K562 (cell line): ENCODE results near the gene LZTS3. TPM values are rescaled to one million over a fixed set of nuclear protein-coding genes. Genes with fewer than 3 reads are reported as not detected.
A peak's percentile ranks its signal among the peaks of the same experiment; 100 is the strongest.

Experiments used
- ATAC-seq: fragments of 200-7000 bp; cut with Tn5 transposase; 3 replicates; pipeline ENCODE4 v1.9.1; 2020; ENCODE audit warnings: moderate library complexity
- BruUV-seq: library from RNA; stranded (reverse); fragments of 400-500 nt; replicated peaks from 2 replicates; lab custom pipeline; 2021; lab: Mats Ljungman, UMichigan
- CTCF ChIA-PET: fragments of 300-600 bp; formaldehyde crosslinking; extraction: SDS; loops from one replicate; lab custom pipeline; 2021; ENCODE audit warnings: low intra/inter-chr PET ratio; lab: Yijun Ruan, JAX
- POLR2A ChIA-PET: fragments of 300-600, 350-650 bp; sonication (Branson Sonifier 250); formaldehyde crosslinking; extraction: SDS; loops from one replicate; lab custom pipeline; 2021; ENCODE audit warnings: antibody characterized with exemption, inconsistent platforms; lab: Yijun Ruan, JAX
- DNase-seq, 4 experiments: peaks; one replicate each; pipeline versions ENCODE4 v3.0.0 to v3.0.0-alpha.2; 2011 to 2018; ENCODE audit warnings: low spot score in 3 of 4, mixed read lengths in 3 of 4; ENCODE audit errors: extremely low read depth in 1 of 4
- FAIRE-seq: peaks from 2 replicates; lab custom pipeline; 2011; peaks lifted over from hg19 to GRCh38; lab: Jason Lieb, UNC
- H2AFZ ChIP-seq: 2 replicates; pipeline ENCODE4 v1.6.0; 2011; ENCODE audit warnings: low read depth, low read length, control low read depth, inconsistent platforms
- H3K27ac ChIP-seq: fragments of 200-600 bp; 3 replicates; pipeline ENCODE4 v1.8.0; 2011; ENCODE audit warnings: low read depth, mild to moderate bottlenecking, control low read depth, inconsistent platforms, low read length, moderate library complexity, mixed read lengths; ENCODE audit errors: extremely low read depth
- H3K27me3 ChIP-seq, 2 experiments: fragments of 300-600 bp in 1 of 2; 2 replicates in 1 of 2; 3 replicates in 1 of 2; pipeline versions ENCODE4 v1.6.0 to v1.8.0; 2011; ENCODE audit warnings: inconsistent platforms in 2 of 2, low read length in 2 of 2, mild to moderate bottlenecking in 1 of 2, mixed read lengths in 1 of 2, moderate library complexity in 1 of 2; ENCODE audit not compliant: control insufficient read depth in 2 of 2, insufficient read depth in 2 of 2
- H3K36me3 ChIP-seq: fragments of 300-600 bp; 3 replicates; pipeline ENCODE4 v1.8.0; 2011; ENCODE audit warnings: mild to moderate bottlenecking, low read length, inconsistent platforms; ENCODE audit not compliant: control insufficient read depth, insufficient read depth
- H3K4me1 ChIP-seq, 2 experiments: fragments of 200-600 bp in 1 of 2; replicated peaks in 1 of 2; 2 replicates in 1 of 2; 3 replicates in 1 of 2; pipeline versions ENCODE4 v1.5.1 to v1.8.0; 2011; ENCODE audit warnings: inconsistent platforms in 2 of 2, low read length in 2 of 2, mild to moderate bottlenecking in 1 of 2, mixed read lengths in 1 of 2, moderate library complexity in 1 of 2; ENCODE audit not compliant: control insufficient read depth in 2 of 2, insufficient read depth in 2 of 2
- H3K4me2 ChIP-seq: 2 replicates; pipeline ENCODE4 v1.6.1; 2011; ENCODE audit warnings: low read length, control low read depth, inconsistent platforms, mixed read lengths; ENCODE audit not compliant: insufficient read depth
- H3K4me3 ChIP-seq: fragments of 200-600 bp; sonication (generic), shearing (Covaris generic); 2 replicates; pipeline ENCODE4 v1.5.1; 2016; ENCODE audit warnings: control low read depth, inconsistent platforms
- H3K79me2 ChIP-seq: fragments of 200-600 bp; 3 replicates; pipeline ENCODE4 v1.8.0; 2011; ENCODE audit warnings: low read length, inconsistent platforms; ENCODE audit not compliant: control insufficient read depth, insufficient read depth
- H3K9ac ChIP-seq, 2 experiments: 2 replicates each; pipeline versions ENCODE4 v1.6.0 to v1.6.1; 2011; ENCODE audit warnings: low read depth in 2 of 2, low read length in 2 of 2, control low read depth in 1 of 2, inconsistent platforms in 1 of 2, mild to moderate bottlenecking in 1 of 2, mixed read lengths in 1 of 2; ENCODE audit not compliant: insufficient read depth in 1 of 2
- H3K9me1 ChIP-seq: one replicate; pipeline ENCODE4 v1.6.0; 2011; ENCODE audit warnings: inconsistent platforms, mild to moderate bottlenecking, low read length, moderate library complexity; ENCODE audit not compliant: control insufficient read depth, insufficient read depth
- H3K9me3 ChIP-seq: replicated peaks from 2 replicates; pipeline ENCODE4 v1.5.1; 2011; ENCODE audit warnings: low read depth, low read length, inconsistent platforms; ENCODE audit not compliant: control insufficient read depth, insufficient read depth
- H4K20me1 ChIP-seq: replicated peaks from 2 replicates; pipeline ENCODE4 v1.6.1; 2011; ENCODE audit warnings: low read length, inconsistent platforms, mixed read lengths; ENCODE audit not compliant: control insufficient read depth, insufficient read depth
- ASH1L ChIP-seq: fragments of 450-650 bp; IDR thresholded peaks from 2 replicates; pipeline ENCODE4 v1.6.1; 2018; ENCODE audit warnings: borderline replicate concordance, mild to moderate bottlenecking, low read depth; ENCODE audit not compliant: partially characterized antibody
- GATAD2B ChIP-seq: fragments of 450-650 bp; IDR thresholded peaks from 2 replicates; pipeline ENCODE4 v1.6.1; 2017; ENCODE audit warnings: mild to moderate bottlenecking, borderline replicate concordance
- JUN ChIP-seq, 2 experiments: sonication (generic) in 1 of 2; formaldehyde crosslinking in 1 of 2; IDR thresholded peaks; 2 replicates each; pipeline versions ENCODE4 v1.6.1 to v1.8.0; 2012 to 2022; ENCODE audit warnings: borderline replicate concordance in 2 of 2, mild to moderate bottlenecking in 2 of 2, improper control_type of control experiment in 1 of 2, low read depth in 1 of 2, low read length in 1 of 2, missing genetic modification reagents in 1 of 2
- MAZ ChIP-seq, 2 experiments: fragments of 450-650 bp in 1 of 2; sonication (generic) in 1 of 2; formaldehyde crosslinking; IDR thresholded peaks in 1 of 2; conservative IDR thresholded peaks in 1 of 2; 2 replicates each; pipeline versions ENCODE4 v1.4.0 to v1.5.0; 2020; ENCODE audit warnings: mild to moderate bottlenecking in 1 of 2, missing genetic modification reagents in 1 of 2
- MIER1 ChIP-seq: fragments of 450-650 bp; IDR thresholded peaks from 2 replicates; pipeline ENCODE4 v1.6.1; 2016; ENCODE audit warnings: antibody characterized with exemption, mild to moderate bottlenecking, low read depth
- NR2C1 ChIP-seq, 2 experiments: fragments of 450-650 bp; IDR thresholded peaks; 2 replicates each; pipeline ENCODE4 v1.6.1; 2017; ENCODE audit warnings: mild to moderate bottlenecking in 2 of 2, antibody characterized with exemption in 1 of 2, inconsistent platforms in 1 of 2, missing compliant biosample characterization in 1 of 2, missing genetic modification characterization in 1 of 2
- NR2F6 ChIP-seq: fragments of 450-650 bp; formaldehyde crosslinking; IDR thresholded peaks from 2 replicates; pipeline ENCODE4 v1.4.0; 2020; ENCODE audit warnings: mild to moderate bottlenecking
- POLR2AphosphoS5 ChIP-seq: IDR thresholded peaks from 2 replicates; pipeline ENCODE4 v1.6.1; 2011; ENCODE audit warnings: mild to moderate bottlenecking, low read depth, low read length, moderate library complexity; ENCODE audit not compliant: control insufficient read depth, insufficient read depth
- SRF ChIP-seq, 2 experiments: fragments of 250-450, 450-650 bp in 1 of 2; sonication (Bioruptor Pico) in 1 of 2; sonication (generic) in 1 of 2; formaldehyde crosslinking; IDR thresholded peaks; 2 replicates each; pipeline versions ENCODE4 v1.5.0 to v1.5.1; 2020 to 2022; ENCODE audit warnings: mild to moderate bottlenecking in 1 of 2, missing genetic modification reagents in 1 of 2
- STAT5B ChIP-seq: fragments of 250-450 bp; sonication (Bioruptor Pico); IDR thresholded peaks from 2 replicates; pipeline ENCODE4 v1.8.0; 2021; ENCODE audit warnings: mild to moderate bottlenecking, inconsistent platforms
- ZNF589 ChIP-seq: fragments of 200-800 bp; sonication (Bioruptor generic); IDR thresholded peaks from 2 replicates; pipeline ENCODE4 v1.6.1; 2016; ENCODE audit warnings: low read depth, missing genetic modification characterization, missing compliant biosample characterization
- WGBS: fragments of 100-300 bp; shearing (Covaris generic); methylation state at CpG from one replicate; pipeline ENCODE4 v1.1.6; 2016; ENCODE audit warnings: low coverage, mixed read lengths; ENCODE audit not compliant: insufficient coverage; ENCODE audit errors: missing lambda C conversion rate; 5-methylcytosine and 5-hydroxymethylcytosine counted together
- in situ Hi-C: fragments of 300-500 bp; cut with MboI; formaldehyde crosslinking; loops from 4 replicates; pipeline ENCODE4 v1.15.0; 2018; ENCODE audit warnings: inconsistent platforms, mixed read lengths
- intact Hi-C: fragments of 100-400 bp; cut with micrococcal nuclease; formaldehyde crosslinking; loops from 2 replicates; pipeline ENCODE4 v1.14.2; 2022
- polyA plus RNA-seq, 8 experiments: library from polyadenylated mRNA; depleted of rRNA in 4 of 8; stranded (reverse) in 5 of 8; unstranded in 3 of 8; fragments of >200 nt; fragmentation: Nextera tagmentation in 2 of 8; fragmentation: Illumina TruSeq in 1 of 8; extraction: Ambion mirVana in 2 of 8; extraction: Trizol in 1 of 8; gene quantifications; 2 replicates each; pipeline versions ENCODE4 v1.2.1 to v1.2.3, GENCODE V29; 2011 to 2014; ENCODE audit warnings: inconsistent platforms in 1 of 8, missing spikeins in 1 of 8
- total RNA-seq, 7 experiments: library from RNA; depleted of rRNA in 6 of 7; stranded (reverse); fragments of >200 nt in 6 of 7; fragmentation: Illumina TruSeq in 2 of 7; extraction: Trizol in 2 of 7; gene quantifications; 2 replicates each; pipeline versions ENCODE4 v1.2.1 to v1.2.3, GENCODE V29; 2011 to 2021; ENCODE audit warnings: low replicate concordance in 1 of 7
- TF ChIP-seq, protein P1 (sequence below): fragments of 250-450 bp; sonication (Bioruptor Pico); IDR thresholded peaks from 2 replicates; pipeline ENCODE4 v1.4.0; 2020; ENCODE audit warnings: mild to moderate bottlenecking, moderate library complexity
- TF ChIP-seq, protein P2 (sequence below): sonication (generic); formaldehyde crosslinking; IDR thresholded peaks from 2 replicates; pipeline ENCODE4 v1.8.0; 2022; ENCODE audit warnings: mild to moderate bottlenecking, missing genetic modification reagents, borderline replicate concordance

LZTS3 gene
- total and polyA plus RNA-seq, 9 of the 15 experiments (the other 6 are each of a cell fraction or from before 2014, with no cell fraction given): 0.07 to 2.9 (median 2.0) TPM

DNA sequence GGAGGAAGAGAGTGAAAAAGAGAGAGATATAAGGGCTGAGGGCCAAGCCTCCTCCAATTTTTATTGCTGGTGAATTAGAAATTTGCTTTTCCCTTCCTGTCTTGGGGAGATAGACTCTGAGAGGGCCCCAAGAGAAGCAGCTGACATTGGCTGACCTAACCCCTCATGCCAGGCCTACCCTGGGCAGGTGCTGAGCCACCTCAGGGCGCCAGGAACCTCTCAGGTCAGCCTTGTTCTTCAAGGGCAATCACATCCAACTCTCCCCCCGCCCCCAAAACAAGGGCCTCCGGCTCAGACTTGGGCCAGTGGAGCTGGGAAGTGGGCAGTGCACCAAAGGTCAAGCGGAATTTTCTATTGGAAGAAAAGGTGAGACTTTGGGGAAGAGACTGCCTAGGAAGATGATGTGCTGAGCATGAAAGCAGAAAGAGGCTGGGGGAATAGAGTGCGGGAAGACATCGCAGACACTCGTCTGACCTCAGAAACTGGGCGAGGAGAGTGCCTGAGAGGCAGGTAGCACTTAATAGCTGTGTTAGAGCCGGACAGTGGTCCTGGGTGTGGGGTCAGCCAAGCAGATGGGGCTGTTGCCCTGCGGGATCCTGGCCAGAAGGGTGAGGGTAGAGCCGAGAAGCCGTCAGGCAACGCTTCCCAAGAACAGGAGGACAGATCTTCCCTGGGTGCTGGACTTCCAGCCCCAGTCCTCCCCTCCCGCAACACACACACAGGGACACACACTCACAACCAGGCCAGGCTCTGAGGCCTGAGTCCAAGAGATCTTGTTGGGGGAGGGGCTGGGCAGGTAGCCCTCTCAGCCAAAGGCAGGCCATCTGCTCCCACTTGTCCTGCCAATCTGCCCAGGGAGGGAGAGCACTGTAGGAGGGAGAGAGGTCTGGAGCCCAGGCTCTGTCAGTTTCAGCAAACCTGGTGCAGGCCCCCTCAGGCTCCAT, 10.0 kb downstream of the LZTS3 start (continued):
- TF ChIP-seq SRF (CRISPR knock-in tag; IDR thresholded peaks at IDR 0.05) (no peak), MIER1 (no peak)

DNA sequence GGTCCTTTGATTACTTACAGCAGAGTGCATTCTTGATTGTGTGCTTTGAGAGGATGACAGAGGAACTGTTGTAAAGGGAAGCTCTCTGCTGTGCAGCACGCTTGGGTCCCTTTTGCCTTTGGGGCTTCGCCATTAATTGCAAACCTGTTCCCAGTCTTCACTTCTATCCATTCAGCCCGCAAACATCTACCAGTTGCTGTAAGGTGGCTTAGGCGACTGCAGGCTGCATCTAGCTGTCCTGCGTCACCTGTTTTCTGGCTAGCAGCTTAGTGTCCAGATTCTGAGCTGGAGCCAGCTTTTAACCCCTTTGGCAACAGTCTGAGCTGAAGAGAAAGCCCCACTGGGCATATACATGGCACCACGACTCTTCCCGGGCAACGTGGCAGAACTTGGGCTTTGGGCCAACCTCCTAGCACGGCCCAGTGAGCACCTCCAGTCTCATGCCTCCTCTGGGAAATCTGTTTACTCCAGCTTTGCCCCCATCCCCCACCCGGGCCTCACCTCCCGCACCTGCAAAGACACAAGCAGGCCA, 11.2 kb downstream of the LZTS3 start:
- H3K9ac ChIP-seq: peak overlapping the region in 1 of 2 experiments; percentile 13; a peak in 1 of 4 replicates
- ChIA-PET CTCF (no interaction called here), POLR2A (interaction anchor here (1.4 kb wide), 1 partner anchor 10 kb away, joined by 6 read pairs; no protein-coding TSS in a partner anchor)
- H3K4me2 ChIP-seq: no peak overlapping the region
- 44% methylated on average over 9 of the region's 11 CpGs for WGBS
- H3K4me3 ChIP-seq: no peak overlapping the region
- no peaks in the 10 kb centered on the region for H3K9me3 ChIP-seq
- no TSS peak for BruUV-seq
- no peak overlapping the region for H2AFZ ChIP-seq
- peaks cover 9 to 44% of the 10 kb centered on the region in 2 experiments; a peak in 4 of 5 replicates for H3K4me1 ChIP-seq
- no peak overlapping the region for H3K27ac ChIP-seq
- FAIRE-seq: no peak
- no peaks in the 10 kb centered on the region for H3K27me3 ChIP-seq
- peaks cover 2% of the 10 kb centered on the region; the same call in 2 of the 3 replicates for H3K36me3 ChIP-seq
- no peaks in the 10 kb centered on the region for H3K9me1 ChIP-seq
- intact Hi-C loops (no loop called here), in situ Hi-C loops (no loop called here)
- H4K20me1 ChIP-seq: peaks cover 17% of the 10 kb centered on the region
- ATAC-seq: no peak
- no peak for DNase-seq
- H3K79me2 ChIP-seq: peaks cover 28% of the 10 kb centered on the region
- TF ChIP-seq POLR2AphosphoS5 (no peak), NR2F6 (no peak), ASH1L (no peak), NR2C1 (IDR thresholded peaks at IDR 0.05) (no peak), NR2C1 (tag; IDR thresholded peaks at IDR 0.05) (no peak), ZNF589 (CRISPR knock-in tag) (no peak), MAZ (CRISPR knock-in tag; conservative IDR thresholded peaks at IDR 0.05 in 1 of 2, IDR thresholded peaks at IDR 0.05 in 1 of 2) (no peak), JUN (IDR thresholded peaks at IDR 0.05; ENCODE audit: borderline replicate concordance, low read depth, low read length) (no peak), JUN (CRISPR knock-in tag; IDR thresholded peaks at IDR 0.05; ENCODE audit: borderline replicate concordance) (no peak), GATAD2B (no peak), STAT5B (no peak)
- TF ChIP-seq, protein P1, sequence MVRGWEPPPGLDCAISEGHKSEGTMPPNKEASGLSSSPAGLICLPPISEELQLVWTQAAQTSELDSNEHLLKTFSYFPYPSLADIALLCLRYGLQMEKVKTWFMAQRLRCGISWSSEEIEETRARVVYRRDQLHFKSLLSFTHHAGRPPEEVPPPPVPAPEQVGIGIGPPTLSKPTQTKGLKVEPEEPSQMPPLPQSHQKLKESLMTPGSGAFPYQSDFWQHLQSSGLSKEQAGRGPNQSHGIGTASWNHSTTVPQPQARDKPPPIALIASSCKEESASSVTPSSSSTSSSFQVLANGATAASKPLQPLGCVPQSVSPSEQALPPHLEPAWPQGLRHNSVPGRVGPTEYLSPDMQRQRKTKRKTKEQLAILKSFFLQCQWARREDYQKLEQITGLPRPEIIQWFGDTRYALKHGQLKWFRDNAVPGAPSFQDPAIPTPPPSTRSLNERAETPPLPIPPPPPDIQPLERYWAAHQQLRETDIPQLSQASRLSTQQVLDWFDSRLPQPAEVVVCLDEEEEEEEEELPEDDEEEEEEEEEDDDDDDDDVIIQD (CRISPR knock-in tag): no peak
- TF ChIP-seq, protein P2, sequence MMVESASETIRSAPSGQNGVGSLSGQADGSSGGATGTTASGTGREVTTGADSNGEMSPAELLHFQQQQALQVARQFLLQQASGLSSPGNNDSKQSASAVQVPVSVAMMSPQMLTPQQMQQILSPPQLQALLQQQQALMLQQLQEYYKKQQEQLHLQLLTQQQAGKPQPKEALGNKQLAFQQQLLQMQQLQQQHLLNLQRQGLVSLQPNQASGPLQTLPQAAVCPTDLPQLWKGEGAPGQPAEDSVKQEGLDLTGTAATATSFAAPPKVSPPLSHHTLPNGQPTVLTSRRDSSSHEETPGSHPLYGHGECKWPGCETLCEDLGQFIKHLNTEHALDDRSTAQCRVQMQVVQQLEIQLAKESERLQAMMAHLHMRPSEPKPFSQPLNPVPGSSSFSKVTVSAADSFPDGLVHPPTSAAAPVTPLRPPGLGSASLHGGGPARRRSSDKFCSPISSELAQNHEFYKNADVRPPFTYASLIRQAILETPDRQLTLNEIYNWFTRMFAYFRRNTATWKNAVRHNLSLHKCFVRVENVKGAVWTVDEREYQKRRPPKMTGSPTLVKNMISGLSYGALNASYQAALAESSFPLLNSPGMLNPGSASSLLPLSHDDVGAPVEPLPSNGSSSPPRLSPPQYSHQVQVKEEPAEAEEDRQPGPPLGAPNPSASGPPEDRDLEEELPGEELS: no peak
